DOHH2 (cell line): ENCODE data around the gene SNX3.
"Not testable (repeated sequence)": the region's sequence is repeated elsewhere in the genome, so short reads cannot be mapped to it uniquely, and the experiment has no call there.

Source experiments
- H3F3A ChIP-seq: fragments of 200-600 bp; sonication (generic), shearing (Covaris generic); 2 replicates; pipeline ENCODE4 v1.6.0; 2016; ENCODE audit warnings: antibody characterized with exemption, mild to moderate bottlenecking; ENCODE audit not compliant: control insufficient read depth, insufficient read depth
- H3K27ac ChIP-seq: fragments of 200-600 bp; sonication (generic); 2 replicates; pipeline ENCODE4 v1.5.1; 2014; ENCODE audit warnings: low read depth, mild to moderate bottlenecking, low read length, moderate library complexity
- H3K27me3 ChIP-seq: fragments of 200-600 bp; sonication (generic); 2 replicates; pipeline ENCODE4 v1.6.1; 2014; ENCODE audit warnings: mild to moderate bottlenecking, low read length, mixed read lengths; ENCODE audit not compliant: control insufficient read depth
- H3K36me3 ChIP-seq: fragments of 200-600 bp; sonication (generic); 2 replicates; pipeline ENCODE4 v1.6.1; 2014; ENCODE audit warnings: mild to moderate bottlenecking, low read length, moderate library complexity, mixed read lengths; ENCODE audit not compliant: control insufficient read depth
- H3K4me1 ChIP-seq: fragments of 200-600 bp; sonication (generic); 2 replicates; pipeline ENCODE4 v1.6.1; 2014; ENCODE audit warnings: mild to moderate bottlenecking, low read length, mixed read lengths; ENCODE audit not compliant: control insufficient read depth
- H3K4me2 ChIP-seq: fragments of 200-600 bp; sonication (generic); 2 replicates; pipeline ENCODE4 v1.6.0; 2014; ENCODE audit warnings: mild to moderate bottlenecking, low read length, moderate library complexity
- H3K4me3 ChIP-seq: fragments of 200-600 bp; sonication (generic); 2 replicates; pipeline ENCODE4 v1.5.1; 2014; ENCODE audit warnings: mild to moderate bottlenecking, low read length, mixed read lengths
- H3K79me2 ChIP-seq: fragments of 200-600 bp; sonication (generic); 2 replicates; pipeline ENCODE4 v1.6.1; 2014; ENCODE audit warnings: mild to moderate bottlenecking, low read length, mixed read lengths; ENCODE audit not compliant: control insufficient read depth
- H3K9me2 ChIP-seq: fragments of 200-600 bp; sonication (generic); replicated peaks from 2 replicates; pipeline ENCODE4 v1.6.1; 2014; ENCODE audit warnings: mild to moderate bottlenecking, low read length, mixed read lengths; ENCODE audit not compliant: control insufficient read depth
- H3K9me3 ChIP-seq: fragments of 200-600 bp; sonication (generic); 2 replicates; pipeline ENCODE4 v1.6.1; 2014; ENCODE audit warnings: antibody characterized with exemption, low read length, mixed read lengths; ENCODE audit not compliant: control insufficient read depth, insufficient read depth
- H4K20me1 ChIP-seq: fragments of 200-600 bp; sonication (generic); 2 replicates; pipeline ENCODE4 v1.6.0; 2014; ENCODE audit warnings: low read depth, mild to moderate bottlenecking, antibody characterized with exemption, low read length, moderate library complexity; ENCODE audit not compliant: control insufficient read depth, insufficient read depth
- CTCF ChIP-seq: fragments of 200-600 bp; sonication (generic); IDR thresholded peaks from one replicate; pipeline ENCODE4 v1.5.1; 2014; ENCODE audit warnings: antibody characterized with exemption, mild to moderate bottlenecking, low read depth, low read length; ENCODE audit not compliant: poor library complexity, severe bottlenecking
- EZH2phosphoT487 ChIP-seq: fragments of 200-600 bp; sonication (generic); IDR thresholded peaks from 2 replicates; pipeline ENCODE4 v1.6.1; 2017; ENCODE audit warnings: borderline replicate concordance, mild to moderate bottlenecking, antibody characterized with exemption, low read length, moderate library complexity, mixed read lengths

Gene SNX3

GRCh38 chr6:108251252-108251651 is 9.6 kb downstream of the SNX3 start:
- peaks cover 9% of the 10 kb centered on the region; the same call in 1 of the 2 replicates for H4K20me1 ChIP-seq

GRCh38 chr6:108250240-108250866 is 10.5 kb downstream of the SNX3 start:
- no peaks in the 10 kb centered on the region for H3K27me3 ChIP-seq
- H3K4me1 ChIP-seq, result peaks cover 16% of the 10 kb centered on the region
- H3K9me3 ChIP-seq, result no peaks in the 10 kb centered on the region
- no peak overlapping the region for H3K27ac ChIP-seq
- H3K9me2 ChIP-seq, result no peaks in the 10 kb centered on the region
- no peaks in the 10 kb centered on the region for H3F3A ChIP-seq
- TF ChIP-seq EZH2phosphoT487, result no peak
- peak; percentile 54 for TF ChIP-seq CTCF
- H3K4me3 ChIP-seq, result no peak overlapping the region
- peaks cover 9% of the 10 kb centered on the region; the same call in 1 of the 2 replicates for H4K20me1 ChIP-seq
- H3K36me3 ChIP-seq, result peaks cover 30% of the 10 kb centered on the region
- H3K79me2 ChIP-seq, result peaks cover 89% of the 10 kb centered on the region
- no peak overlapping the region for H3K4me2 ChIP-seq

More at GRCh38 chr6:108251252-108251651, 9.6 kb downstream of the SNX3 start:
- H3K4me3 ChIP-seq, result no peak overlapping the region
- no peaks in the 10 kb centered on the region for H3K9me3 ChIP-seq
- H3K36me3 ChIP-seq, result peaks cover 36% of the 10 kb centered on the region
- no peak overlapping the region for H3K27ac ChIP-seq
- H3K4me1 ChIP-seq, result peaks cover 22% of the 10 kb centered on the region
- no peaks in the 10 kb centered on the region for H3K27me3 ChIP-seq
- TF ChIP-seq EZH2phosphoT487, result no peak
- no peak for TF ChIP-seq CTCF
- no peaks in the 10 kb centered on the region for H3F3A ChIP-seq
- H3K4me2 ChIP-seq, result no peak overlapping the region
- peaks cover 97% of the 10 kb centered on the region for H3K79me2 ChIP-seq
- H3K9me2 ChIP-seq, result no peaks in the 10 kb centered on the region

DNA sequence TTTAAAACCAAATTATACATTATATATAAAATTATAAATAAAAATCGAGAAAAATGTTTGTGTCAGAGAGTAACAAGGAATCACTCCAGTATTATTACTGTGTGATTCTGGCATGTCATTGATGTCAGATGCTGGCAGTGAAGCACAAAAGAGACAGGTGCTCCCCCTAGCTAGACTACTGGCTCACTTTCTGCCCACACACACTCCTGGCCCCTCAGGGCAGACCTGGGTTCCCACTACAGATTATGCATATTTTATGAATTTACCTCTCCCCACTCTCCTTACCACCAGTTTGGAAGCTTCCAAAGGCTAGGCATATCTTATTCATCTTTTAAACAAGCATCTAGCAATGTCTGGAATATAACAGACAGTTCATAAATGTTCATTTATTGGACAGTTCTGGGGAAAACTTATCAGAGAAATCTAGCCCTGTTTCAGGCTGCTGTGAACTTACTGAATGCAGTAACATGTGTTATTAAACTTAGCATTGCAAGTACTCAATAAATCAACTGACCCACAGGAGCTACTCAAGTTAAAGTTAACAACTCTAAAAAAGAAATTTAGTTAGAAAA is 12.8 kb downstream of the SNX3 start:
- Histone ChIP-seq H3K4me2 (no peak overlapping the region), H3K4me1 (peaks cover 9% of the 10 kb centered on the region; the same call in 1 of the 2 replicates)
- no peak for TF ChIP-seq CTCF
- TF ChIP-seq EZH2phosphoT487, result no peak

GRCh38 chr6:108245095-108245494 is 15.7 kb downstream of the SNX3 start:
- Histone ChIP-seq H3K36me3 (peaks cover 30% of the 10 kb centered on the region), H3K79me2 (peaks cover 81% of the 10 kb centered on the region)
- H4K20me1 ChIP-seq, H3K27ac ChIP-seq, H3K4me3 ChIP-seq, H3K27me3 ChIP-seq, H3K4me1 ChIP-seq, H3K9me3 ChIP-seq, H3F3A ChIP-seq, H3K4me2 ChIP-seq, H3K9me2 ChIP-seq: not testable (repeated sequence)

More for the DNA sequence above, 12.8 kb downstream of the SNX3 start:
- Histone ChIP-seq H3K27me3 (no peaks in the 10 kb centered on the region), H3K4me3 (no peak overlapping the region), H3K79me2 (peaks cover 85% of the 10 kb centered on the region), H3F3A (no peaks in the 10 kb centered on the region), H3K27ac (no peak overlapping the region), H3K9me2 (no peaks in the 10 kb centered on the region), H3K9me3 (no peaks in the 10 kb centered on the region), H3K36me3 (peaks cover 23% of the 10 kb centered on the region), H4K20me1 (peaks cover 5% of the 10 kb centered on the region; the same call in 1 of the 2 replicates)
